ENCODE results near the gene RHOU.

RHOU gene

DNA sequence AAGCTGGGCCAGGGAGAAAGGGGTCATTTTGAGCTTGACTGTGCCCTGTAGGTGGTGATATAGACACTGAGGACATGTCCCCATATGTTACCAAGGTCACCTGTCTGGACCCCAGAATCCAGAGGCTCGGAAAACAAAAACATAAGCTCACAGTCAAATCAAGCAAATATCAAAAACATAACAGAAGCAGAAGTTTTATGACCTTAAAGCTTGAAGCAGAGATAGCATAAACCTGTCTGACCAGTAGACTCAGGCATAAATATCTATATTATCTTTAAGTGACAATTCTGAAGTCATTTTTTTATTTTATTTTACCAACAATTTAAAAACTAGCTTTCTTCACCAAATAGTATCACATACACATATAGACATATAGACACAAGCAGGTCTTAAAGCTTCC, 32.8 kb upstream of the RHOU start:
- Histone ChIP-seq H3K27ac (no peak overlapping the region), H3K4me1 (no peaks in the 10 kb centered on the region), H3K4me2 (ENCODE audit: low read length) (no peak overlapping the region), H3K4me3 (ENCODE audit: low read depth, low read length) (no peak overlapping the region), H3K27me3 (ENCODE audit: control insufficient read depth, insufficient read depth, low read length) (no peaks in the 10 kb centered on the region), H3K9me3 (ENCODE audit: control insufficient read depth, low read length) (no peaks in the 10 kb centered on the region), H3K36me3 (ENCODE audit: control insufficient read depth, insufficient read depth, low read length) (no peaks in the 10 kb centered on the region), H3K79me2 (no peaks in the 10 kb centered on the region), H2AFZ (no peak overlapping the region), H3K9ac (no peak overlapping the region)
- TF ChIP-seq, protein P1, sequence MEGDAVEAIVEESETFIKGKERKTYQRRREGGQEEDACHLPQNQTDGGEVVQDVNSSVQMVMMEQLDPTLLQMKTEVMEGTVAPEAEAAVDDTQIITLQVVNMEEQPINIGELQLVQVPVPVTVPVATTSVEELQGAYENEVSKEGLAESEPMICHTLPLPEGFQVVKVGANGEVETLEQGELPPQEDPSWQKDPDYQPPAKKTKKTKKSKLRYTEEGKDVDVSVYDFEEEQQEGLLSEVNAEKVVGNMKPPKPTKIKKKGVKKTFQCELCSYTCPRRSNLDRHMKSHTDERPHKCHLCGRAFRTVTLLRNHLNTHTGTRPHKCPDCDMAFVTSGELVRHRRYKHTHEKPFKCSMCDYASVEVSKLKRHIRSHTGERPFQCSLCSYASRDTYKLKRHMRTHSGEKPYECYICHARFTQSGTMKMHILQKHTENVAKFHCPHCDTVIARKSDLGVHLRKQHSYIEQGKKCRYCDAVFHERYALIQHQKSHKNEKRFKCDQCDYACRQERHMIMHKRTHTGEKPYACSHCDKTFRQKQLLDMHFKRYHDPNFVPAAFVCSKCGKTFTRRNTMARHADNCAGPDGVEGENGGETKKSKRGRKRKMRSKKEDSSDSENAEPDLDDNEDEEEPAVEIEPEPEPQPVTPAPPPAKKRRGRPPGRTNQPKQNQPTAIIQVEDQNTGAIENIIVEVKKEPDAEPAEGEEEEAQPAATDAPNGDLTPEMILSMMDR (IDR thresholded peaks at IDR 0.05), result no peak

DNA sequence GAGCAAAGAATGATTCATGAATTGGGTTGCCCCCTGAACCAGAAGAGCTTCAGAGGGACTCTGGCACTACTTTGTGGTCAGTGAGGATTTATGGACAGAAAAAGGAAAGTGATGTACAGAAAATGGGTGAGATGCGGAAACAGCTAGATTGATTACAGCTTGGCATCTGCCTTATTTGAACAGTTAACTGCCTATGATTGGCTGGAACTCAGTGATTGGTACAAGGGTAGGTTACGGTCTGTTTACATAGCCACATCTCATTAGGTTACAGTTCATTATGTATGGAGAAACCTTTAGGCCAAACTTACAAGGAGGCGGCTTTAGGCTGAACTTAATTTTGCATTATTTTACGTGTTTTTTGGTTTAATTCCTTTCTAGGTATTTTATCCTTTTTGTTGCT, 29.0 kb upstream of the RHOU start:
- Histone ChIP-seq H3K4me1 (no peaks in the 10 kb centered on the region), H3K4me3 (ENCODE audit: low read depth, low read length) (no peak overlapping the region), H3K9ac (no peak overlapping the region), H3K4me2 (ENCODE audit: low read length) (no peak overlapping the region), H3K36me3 (ENCODE audit: control insufficient read depth, insufficient read depth, low read length) (no peaks in the 10 kb centered on the region), H3K27ac (no peak overlapping the region), H3K9me3 (ENCODE audit: control insufficient read depth, low read length) (no peaks in the 10 kb centered on the region), H2AFZ (no peak overlapping the region), H3K79me2 (no peaks in the 10 kb centered on the region), H3K27me3 (ENCODE audit: control insufficient read depth, insufficient read depth, low read length) (no peaks in the 10 kb centered on the region)
- TF ChIP-seq, protein P1 (IDR thresholded peaks at IDR 0.05), result no peak

DNA sequence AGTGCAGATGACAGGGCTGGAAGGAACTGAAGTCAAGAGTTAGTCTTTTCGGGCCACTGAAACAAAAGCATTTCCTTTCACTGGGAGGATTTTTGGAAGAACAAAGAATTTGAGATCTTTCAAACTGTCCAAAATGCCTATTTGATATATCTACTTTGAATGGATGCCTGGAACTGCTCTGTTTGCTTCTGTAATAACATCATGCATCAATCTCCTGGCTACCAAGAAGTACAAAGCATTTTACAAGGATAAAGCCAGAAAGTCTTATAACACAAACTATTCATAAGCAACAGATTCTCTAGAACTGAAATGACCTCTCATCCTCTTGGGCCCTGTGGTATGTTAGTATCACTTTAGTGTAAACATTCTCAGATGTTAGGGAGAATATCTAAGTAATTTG, 18.2 kb upstream of the RHOU start:
- Histone ChIP-seq H2AFZ (no peak overlapping the region), H3K4me1 (no peaks in the 10 kb centered on the region), H3K79me2 (no peaks in the 10 kb centered on the region), H3K9me3 (ENCODE audit: control insufficient read depth, low read length) (no peaks in the 10 kb centered on the region), H3K4me3 (ENCODE audit: low read depth, low read length) (no peak overlapping the region), H3K4me2 (ENCODE audit: low read length) (no peak overlapping the region), H3K36me3 (ENCODE audit: control insufficient read depth, insufficient read depth, low read length) (no peaks in the 10 kb centered on the region), H3K27ac (no peak overlapping the region), H3K9ac (no peak overlapping the region), H3K27me3 (ENCODE audit: control insufficient read depth, insufficient read depth, low read length) (no peaks in the 10 kb centered on the region)
- TF ChIP-seq, protein P1 (IDR thresholded peaks at IDR 0.05), result no peak

DNA sequence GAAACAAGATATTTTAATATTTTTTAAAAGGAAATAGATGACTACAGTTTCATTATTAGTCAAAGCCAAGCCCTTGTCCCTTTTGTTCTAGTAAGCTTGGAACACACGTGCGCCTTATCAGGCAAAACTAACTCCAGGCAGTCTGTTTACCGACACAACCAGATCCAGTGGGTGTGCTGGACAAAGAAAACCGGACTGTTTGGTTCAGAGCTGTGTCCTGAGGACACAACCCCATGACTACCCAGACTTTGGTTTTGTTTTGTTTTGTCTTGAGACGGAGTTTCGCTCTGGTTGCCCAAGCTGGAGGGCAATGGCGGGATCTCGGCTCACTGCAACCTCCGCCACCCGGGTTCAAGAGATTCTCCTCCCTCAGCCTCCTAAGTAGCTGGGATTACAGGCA, 13.9 kb upstream of the RHOU start:
- Histone ChIP-seq H3K36me3 (ENCODE audit: control insufficient read depth, insufficient read depth, low read length) (no peaks in the 10 kb centered on the region), H3K4me2 (ENCODE audit: low read length) (no peak overlapping the region), H3K4me1 (no peaks in the 10 kb centered on the region), H3K9ac (no peak overlapping the region), H3K79me2 (no peaks in the 10 kb centered on the region), H2AFZ (no peak overlapping the region), H3K27ac (no peak overlapping the region), H3K4me3 (ENCODE audit: low read depth, low read length) (no peak overlapping the region), H3K9me3 (ENCODE audit: control insufficient read depth, low read length) (no peaks in the 10 kb centered on the region), H3K27me3 (ENCODE audit: control insufficient read depth, insufficient read depth, low read length) (no peaks in the 10 kb centered on the region)
- TF ChIP-seq, protein P1 (IDR thresholded peaks at IDR 0.05), result no peak

DNA sequence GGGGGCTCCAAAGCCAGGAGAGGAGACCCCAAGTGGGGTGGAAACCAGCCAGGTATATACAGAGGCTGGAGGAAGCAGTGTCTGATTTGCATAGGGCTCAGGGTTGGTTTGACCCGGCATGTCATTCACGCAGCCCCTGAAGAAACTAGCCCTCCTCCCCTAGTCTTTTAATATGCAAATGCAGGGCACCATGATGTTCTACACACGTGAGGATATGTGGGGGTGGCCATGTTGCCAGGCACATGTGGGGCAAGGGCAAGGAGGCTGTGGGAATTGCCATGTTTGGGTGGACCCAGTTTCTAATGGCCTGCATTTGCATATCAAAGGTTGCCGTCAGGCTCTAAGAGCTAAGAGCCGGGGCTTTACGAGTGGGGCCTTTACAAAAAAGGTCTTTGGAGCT, 12.0 kb upstream of the RHOU start:
- Histone ChIP-seq H3K9me3 (ENCODE audit: control insufficient read depth, low read length) (no peaks in the 10 kb centered on the region), H3K27me3 (ENCODE audit: control insufficient read depth, insufficient read depth, low read length) (no peaks in the 10 kb centered on the region), H3K4me2 (ENCODE audit: low read length) (no peak overlapping the region), H3K36me3 (ENCODE audit: control insufficient read depth, insufficient read depth, low read length) (no peaks in the 10 kb centered on the region), H3K9ac (no peak overlapping the region), H3K4me1 (no peaks in the 10 kb centered on the region), H3K4me3 (ENCODE audit: low read depth, low read length) (no peak overlapping the region), H3K27ac (no peak overlapping the region), H3K79me2 (no peaks in the 10 kb centered on the region), H2AFZ (no peak overlapping the region)
- TF ChIP-seq, protein P1 (IDR thresholded peaks at IDR 0.05), result no peak
